SU-DHL-6 (cell line): Measurements from ENCODE around the gene PCDHB9.
"Not testable (repeated sequence)": the region's sequence is repeated elsewhere in the genome, so short reads cannot be mapped to it uniquely, and the experiment has no call there.

Experiments used
- H2AFZ ChIP-seq: fragments of 200-600 bp; sonication (generic); 2 replicates; pipeline ENCODE4 v1.6.1; 2014; ENCODE audit warnings: low read depth, mild to moderate bottlenecking, moderate library complexity, mixed read lengths, antibody characterized with exemption, low read length; ENCODE audit not compliant: severe bottlenecking
- H3F3A ChIP-seq: fragments of 200-600 bp; shearing (Covaris generic); 2 replicates; pipeline ENCODE4 v1.6.0; 2016; ENCODE audit warnings: antibody characterized with exemption, mild to moderate bottlenecking; ENCODE audit not compliant: insufficient read depth
- H3K27ac ChIP-seq: fragments of 200-600 bp; sonication (generic); 2 replicates; pipeline ENCODE4 v1.5.1; 2016; ENCODE audit warnings: low read depth, mild to moderate bottlenecking, low read length, moderate library complexity, mixed read lengths
- H3K27me3 ChIP-seq: fragments of 200-600 bp; sonication (generic), shearing (Covaris generic); 2 replicates; pipeline ENCODE4 v1.6.0; 2014; ENCODE audit warnings: mild to moderate bottlenecking, low read length
- H3K36me3 ChIP-seq: fragments of 200-600 bp; sonication (generic); 2 replicates; pipeline ENCODE4 v1.6.1; 2014; ENCODE audit warnings: mild to moderate bottlenecking, low read length, mixed read lengths
- H3K4me2 ChIP-seq: fragments of 300-600, 200-600 bp; shearing (Covaris generic), sonication (generic); 2 replicates; pipeline ENCODE4 v1.6.0; 2014; ENCODE audit warnings: low read length, low read depth, mild to moderate bottlenecking; ENCODE audit not compliant: poor library complexity, severe bottlenecking
- H3K4me3 ChIP-seq: fragments of 200-600 bp; sonication (generic); 2 replicates; pipeline ENCODE4 v1.5.1; 2014; ENCODE audit warnings: antibody characterized with exemption, low read length, mild to moderate bottlenecking, mixed read lengths; ENCODE audit not compliant: insufficient read depth, poor library complexity, severe bottlenecking
- H3K79me2 ChIP-seq: fragments of 200-600 bp; sonication (generic); 2 replicates; pipeline ENCODE4 v1.6.1; 2014; ENCODE audit warnings: mild to moderate bottlenecking, low read length, moderate library complexity; ENCODE audit not compliant: insufficient read depth
- H3K9ac ChIP-seq: fragments of 200-600 bp; sonication (generic); 2 replicates; pipeline ENCODE4 v1.7.0; 2014; ENCODE audit warnings: mild to moderate bottlenecking, low read length
- H3K9me2 ChIP-seq: fragments of 200-600 bp; sonication (generic); replicated peaks from 2 replicates; pipeline ENCODE4 v1.6.1; 2014; ENCODE audit warnings: low read length; ENCODE audit not compliant: insufficient read depth
- H3K9me3 ChIP-seq: fragments of 200-600 bp; sonication (generic); 2 replicates; pipeline ENCODE4 v1.6.1; 2014; ENCODE audit warnings: low read length, mixed read lengths; ENCODE audit not compliant: insufficient read depth
- H4K20me1 ChIP-seq: fragments of 200-600 bp; sonication (generic); 2 replicates; pipeline ENCODE4 v1.6.1; 2014; ENCODE audit warnings: low read depth, mild to moderate bottlenecking, antibody characterized with exemption, low read length, moderate library complexity, mixed read lengths
- CTCF ChIP-seq: fragments of 200-600 bp; sonication (generic); IDR thresholded peaks from one replicate; pipeline ENCODE4 v1.5.1; 2017; ENCODE audit warnings: antibody characterized with exemption, mild to moderate bottlenecking, low read length, moderate library complexity; ENCODE audit not compliant: insufficient read depth, poor library complexity, severe bottlenecking
- EZH2phosphoT487 ChIP-seq: fragments of 200-600 bp; sonication (generic), shearing (Covaris generic); conservative IDR thresholded peaks from 2 replicates; pipeline ENCODE4 v1.6.1; 2018; ENCODE audit warnings: mild to moderate bottlenecking, antibody characterized with exemption, low read length, moderate library complexity, mixed read lengths

The PCDHB9 gene

GRCh38 chr5:141172381-141173204, 14.4 kb upstream of the PCDHB9 start, which contains the start of gene PCDHB7:
TSS of gene PCDHB7 (plus strand) at chr5:141172644. CDS start at chr5:141172836, 192 bp downstream.
- Histone ChIP-seq H3K36me3 (no peaks in the 10 kb centered on the region), H3K27me3 (peaks cover 3% of the 10 kb centered on the region; the same call in 1 of the 2 replicates), H2AFZ (no peak within 1 kb of the TSS), H3K9me2 (no peaks in the 10 kb centered on the region), H3F3A (no peaks in the 10 kb centered on the region), H3K9ac (no peak within 1 kb of the TSS), H3K79me2 (no peaks in the 10 kb centered on the region), H3K9me3 (no peaks in the 10 kb centered on the region), H3K27ac (no peak within 1 kb of the TSS), H4K20me1 (no peaks in the 10 kb centered on the region; the same call in 1 of the 2 replicates), H3K4me2 (peak within 1 kb of the TSS; percentile 22), H3K4me3 (no peak within 1 kb of the TSS)
- no peak for TF ChIP-seq EZH2phosphoT487
- peak; percentile 75 for TF ChIP-seq CTCF

GRCh38 chr5:141174291-141175104, 12.5 kb upstream of the PCDHB9 start:
- H3K27ac ChIP-seq, H3K4me3 ChIP-seq, H3K4me2 ChIP-seq, H3K27me3 ChIP-seq, H3F3A ChIP-seq, H4K20me1 ChIP-seq, H2AFZ ChIP-seq, H3K9me2 ChIP-seq, H3K9ac ChIP-seq, H3K79me2 ChIP-seq, H3K9me3 ChIP-seq, H3K36me3 ChIP-seq: not testable (repeated sequence)

- Histone ChIP-seq H3K9ac (no peak overlapping the region), H3K9me3 (no peaks in the 10 kb centered on the region), H3K27ac (no peak overlapping the region), H3F3A (no peaks in the 10 kb centered on the region), H2AFZ (no peak overlapping the region), H3K4me3 (no peak overlapping the region), H4K20me1 (no peaks in the 10 kb centered on the region; the same call in 1 of the 2 replicates), H3K4me2 (no peak overlapping the region), H3K79me2 (no peaks in the 10 kb centered on the region), H3K9me2 (no peaks in the 10 kb centered on the region), H3K27me3 (peaks cover 3% of the 10 kb centered on the region; the same call in 1 of the 2 replicates), H3K36me3 (no peaks in the 10 kb centered on the region)
- TF ChIP-seq CTCF (no peak), EZH2phosphoT487 (no peak)
These were observed 11.0 kb upstream of the PCDHB9 start for GRCh38 chr5:141175933-141176332.

- H3K4me3 ChIP-seq, H3K9ac ChIP-seq, H3K4me2 ChIP-seq, H3K36me3 ChIP-seq, H3K9me3 ChIP-seq, H3F3A ChIP-seq, H3K27me3 ChIP-seq, H3K79me2 ChIP-seq, H4K20me1 ChIP-seq, H2AFZ ChIP-seq, H3K9me2 ChIP-seq, H3K27ac ChIP-seq: not testable (repeated sequence)
These were observed 9.3 kb upstream of the PCDHB9 start, which contains the start of gene PCDHB8 for GRCh38 chr5:141177577-141178191. TSS of gene PCDHB8 (plus strand) at chr5:141177790. CDS start at chr5:141178035, 245 bp downstream.

- H3K4me3 ChIP-seq, H3K9ac ChIP-seq, H3K36me3 ChIP-seq, H2AFZ ChIP-seq, H3F3A ChIP-seq, H3K79me2 ChIP-seq, H3K4me2 ChIP-seq, H3K27ac ChIP-seq, H3K9me2 ChIP-seq, H4K20me1 ChIP-seq, H3K27me3 ChIP-seq, H3K9me3 ChIP-seq: not testable (repeated sequence)
These were observed 7.6 kb upstream of the PCDHB9 start for GRCh38 chr5:141179371-141179770.

GRCh38 chr5:141179876-141180275, 7.1 kb upstream of the PCDHB9 start:
- not testable (repeated sequence) for H3K36me3 ChIP-seq, H3K4me2 ChIP-seq, H3K4me3 ChIP-seq, H3K27me3 ChIP-seq, H3K27ac ChIP-seq, H3F3A ChIP-seq, H2AFZ ChIP-seq, H3K9me3 ChIP-seq, H3K79me2 ChIP-seq, H4K20me1 ChIP-seq, H3K9me2 ChIP-seq, H3K9ac ChIP-seq
